A549 treated with dexamethasone at 1 μM for 4 hours (cell line): Measurements from ENCODE around the gene LRRC41. TPM values are rescaled to one million over a fixed set of nuclear protein-coding genes. Genes with fewer than 3 reads are reported as not detected.

Experiments used
- total RNA-seq: library from RNA; stranded (reverse); fragments of 200-300 nt; extraction: Qiagen RNA extraction; gene quantifications from 5 replicates; pipeline ENCODE4 v1.2.3, GENCODE V29; 2022

LRRC41 gene
- 34.2 to 45.2 TPM (median 43.9 TPM) in 5 replicates for total RNA-seq

GRCh38 chr1:46303038-46303871 is at the start of gene LRRC41, which contains the start of gene UQCRH:
Gene LRRC41 (minus strand): TSS chr1:46303616. CDS start chr1:46303322, 294 bp downstream.
Gene UQCRH (plus strand): TSS chr1:46303698. CDS start chr1:46303767, 69 bp downstream.

GRCh38 chr1:46340404-46341221 is 37.2 kb upstream of the LRRC41 start, which contains the start of gene NSUN4:
Gene NSUN4 (plus strand): TSS chr1:46340807. CDS start chr1:46340827, 20 bp downstream.

GRCh38 chr1:46247436-46248121 is 55.8 kb downstream of the LRRC41 start, which contains the start of gene RAD54L:
Gene RAD54L (plus strand): TSS chr1:46247763. CDS start chr1:46248406, 643 bp downstream.

Other genes with a start within 250 kb of the LRRC41 start
- gene PIK3R3, start 171.0 kb downstream of the LRRC41 start, total RNA-seq: 1.8 to 2.2 TPM (median 1.8 TPM) in 5 replicates
- 1.7 to 2.6 TPM (median 2.3 TPM) in 5 replicates for gene TSPAN1, start 128.5 kb downstream of the LRRC41 start, total RNA-seq
- not detected in 5 replicates for gene P3R3URF, start 127.1 kb downstream of the LRRC41 start, total RNA-seq
- gene POMGNT1, start 105.2 kb downstream of the LRRC41 start, total RNA-seq: 36.0 to 48.3 TPM (median 46.7 TPM) in 5 replicates
- gene LURAP1, start 100.3 kb downstream of the LRRC41 start, total RNA-seq: 0.05 TPM in 1 of 5 replicates, not detected in the others
- 8.8 to 10.4 TPM (median 9.1 TPM) in 5 replicates for gene RAD54L, start 55.9 kb downstream of the LRRC41 start, total RNA-seq
- 341 to 613 TPM (median 363 TPM) in 5 replicates for gene UQCRH, start 82 bp upstream of the LRRC41 start, total RNA-seq
- gene NSUN4, start 37.2 kb upstream of the LRRC41 start, total RNA-seq: 10.5 to 15.4 TPM (median 14.4 TPM) in 5 replicates
- gene FAAH, start 90.7 kb upstream of the LRRC41 start, total RNA-seq: 0.48 to 1.2 TPM (median 0.79 TPM) in 5 replicates
- gene DMBX1, start 186.2 kb upstream of the LRRC41 start, total RNA-seq: 0.55 to 1.0 TPM (median 0.87 TPM) in 5 replicates
- gene KNCN, start 248.0 kb upstream of the LRRC41 start, total RNA-seq: not detected in 5 replicates